H1 (cell line): Measurements from ENCODE around the gene MBNL2. TPM values are rescaled to one million over a fixed set of nuclear protein-coding genes. Genes with fewer than 3 reads are reported as not detected.

Experiments used
- CTCF ChIA-PET: fragments of 300-600 bp; sonication (Branson Sonifier 250); formaldehyde crosslinking; loops from one replicate; lab custom pipeline; 2021; ENCODE audit not compliant: partially characterized antibody; lab: Charles Lee
- POLR2A ChIA-PET: fragments of 300-600 bp; sonication (Branson Sonifier 250); formaldehyde crosslinking; loops from one replicate; lab custom pipeline; 2021; ENCODE audit warnings: inconsistent platforms; ENCODE audit not compliant: partially characterized antibody; lab: Charles Lee
- DNase-seq, 2 experiments: peaks; one replicate each; pipeline versions ENCODE4 v3.0.0 to v3.0.0-alpha.2; 2010 to 2022; ENCODE audit warnings: low spot score in 2 of 2, low read depth in 1 of 2, mixed read lengths in 1 of 2
- FAIRE-seq: peaks from 2 replicates; lab custom pipeline; 2011; peaks lifted over from hg19 to GRCh38; lab: Jason Lieb, UNC
- H2AFZ ChIP-seq: 2 replicates; pipeline ENCODE4 v1.8.1; 2012; ENCODE audit warnings: low read length, inconsistent platforms
- H2AK5ac ChIP-seq: 2 replicates; pipeline ENCODE4 v1.6.1; 2013; ENCODE audit warnings: low read depth, low read length
- H2BK120ac ChIP-seq: replicated peaks from 2 replicates; pipeline ENCODE3; 2013; ENCODE audit warnings: low read depth, low read length, inconsistent platforms
- H2BK12ac ChIP-seq: 2 replicates; pipeline ENCODE4 v1.6.1; 2013; ENCODE audit warnings: low read depth, low read length
- H2BK15ac ChIP-seq: 2 replicates; pipeline ENCODE4 v1.6.1; 2013; ENCODE audit warnings: low read length
- H2BK20ac ChIP-seq: 2 replicates; pipeline ENCODE4 v1.6.1; 2013; ENCODE audit warnings: low read length
- H2BK5ac ChIP-seq: 2 replicates; pipeline ENCODE4 v1.6.1; 2013; ENCODE audit warnings: low read depth, low read length
- H3K14ac ChIP-seq: 2 replicates; pipeline ENCODE4 v1.6.1; 2013; ENCODE audit warnings: inconsistent platforms; ENCODE audit not compliant: insufficient read length
- H3K18ac ChIP-seq: 2 replicates; pipeline ENCODE4 v1.6.1; 2013; ENCODE audit warnings: low read length; ENCODE audit errors: extremely low read depth
- H3K23ac ChIP-seq: 2 replicates; pipeline ENCODE4 v1.6.1; 2013; ENCODE audit warnings: inconsistent platforms; ENCODE audit not compliant: insufficient read length
- H3K23me2 ChIP-seq: 2 replicates; pipeline ENCODE4 v1.6.1; 2013; ENCODE audit warnings: low read depth, low read length
- H3K27ac ChIP-seq: 2 replicates; pipeline ENCODE4 v1.6.1; 2011; ENCODE audit warnings: low read depth, low read length, inconsistent platforms
- H3K27me3 ChIP-seq, 4 experiments: replicated peaks in 1 of 4; 1 replicate in 1 of 4; 2 replicates in 3 of 4; pipeline versions ENCODE4 v1.6.1 to v1.8.1; 2011 to 2013; ENCODE audit warnings: low read length in 3 of 4, mild to moderate bottlenecking in 3 of 4, inconsistent platforms in 2 of 4, mixed read lengths in 2 of 4, moderate library complexity in 1 of 4; ENCODE audit not compliant: control insufficient read depth in 3 of 4, insufficient read depth in 3 of 4; ENCODE audit errors: extremely low read depth in 1 of 4
- H3K36me3 ChIP-seq, 4 experiments: 2 replicates each; pipeline versions ENCODE4 v1.6.1 to v1.8.1; 2011 to 2013; ENCODE audit warnings: mild to moderate bottlenecking in 4 of 4, low read length in 3 of 4, moderate library complexity in 2 of 4, control low read depth in 1 of 4, inconsistent platforms in 1 of 4; ENCODE audit not compliant: insufficient read depth in 4 of 4, control insufficient read depth in 2 of 4
- H3K4ac ChIP-seq: replicated peaks from 2 replicates; pipeline ENCODE3; 2013; ENCODE audit warnings: low read length, low read depth, mixed read lengths, inconsistent platforms; ENCODE audit not compliant: insufficient read length
- H3K4me1 ChIP-seq, 4 experiments: replicated peaks in 1 of 4; 1 replicate in 1 of 4; 2 replicates in 3 of 4; pipeline versions ENCODE4 v1.6.1 to v1.8.1; 2011 to 2013; ENCODE audit warnings: low read length in 3 of 4, inconsistent platforms in 2 of 4, mixed read lengths in 1 of 4; ENCODE audit not compliant: insufficient read depth in 4 of 4, control insufficient read depth in 3 of 4
- H3K4me2 ChIP-seq, 2 experiments: 2 replicates each; pipeline versions ENCODE4 v1.6.1 to v1.8.1; 2011 to 2013; ENCODE audit warnings: low read depth in 2 of 2, low read length in 2 of 2, control low read depth in 1 of 2, inconsistent platforms in 1 of 2, mild to moderate bottlenecking in 1 of 2; ENCODE audit not compliant: insufficient read depth in 1 of 2
- H3K4me3 ChIP-seq, 4 experiments: fragments of 200-600, 300-600 bp in 1 of 4; sonication (generic), shearing (Covaris generic), sonication (Bioruptor Twin) in 1 of 4; 2 replicates each; pipeline versions ENCODE4 v1.5.1 to v1.8.1; 2011 to 2016; ENCODE audit warnings: low read length in 4 of 4, low read depth in 3 of 4, control low read depth in 2 of 4, inconsistent platforms in 2 of 4, mild to moderate bottlenecking in 2 of 4, mixed read lengths in 1 of 4, moderate library complexity in 1 of 4; ENCODE audit not compliant: insufficient read depth in 2 of 4; ENCODE audit errors: extremely low read depth in 1 of 4
- H3K56ac ChIP-seq: replicated peaks from 2 replicates; pipeline ENCODE3; 2013; ENCODE audit warnings: low read depth, mild to moderate bottlenecking, mixed read lengths, low read length, inconsistent platforms; ENCODE audit not compliant: insufficient read length
- H3K79me1 ChIP-seq: 2 replicates; pipeline ENCODE4 v1.6.1; 2013; ENCODE audit warnings: low read depth, low read length, control low read depth
- H3K79me2 ChIP-seq, 2 experiments: 2 replicates each; pipeline versions ENCODE4 v1.6.1 to v1.8.1; 2012 to 2013; ENCODE audit warnings: low read length in 2 of 2, mild to moderate bottlenecking in 2 of 2, inconsistent platforms in 1 of 2; ENCODE audit not compliant: insufficient read depth in 2 of 2, control insufficient read depth in 1 of 2
- H3K9ac ChIP-seq, 4 experiments: replicated peaks in 1 of 4; 1 replicate in 1 of 4; 2 replicates in 3 of 4; pipeline versions ENCODE4 v1.6.1 to v1.8.1; 2011 to 2013; ENCODE audit warnings: low read depth in 3 of 4, low read length in 3 of 4, control low read depth in 2 of 4, mild to moderate bottlenecking in 2 of 4, moderate library complexity in 2 of 4, inconsistent platforms in 1 of 4; ENCODE audit errors: extremely low read depth in 1 of 4
- H3K9me3 ChIP-seq, 2 experiments: 2 replicates each; pipeline versions ENCODE4 v1.6.1 to v1.8.1; 2012 to 2013; ENCODE audit warnings: mild to moderate bottlenecking in 2 of 2, moderate library complexity in 2 of 2, control low read depth in 1 of 2, inconsistent platforms in 1 of 2, low read depth in 1 of 2, low read length in 1 of 2, mixed read lengths in 1 of 2; ENCODE audit not compliant: insufficient read depth in 2 of 2
- H4K20me1 ChIP-seq, 2 experiments: replicated peaks in 1 of 2; 2 replicates each; pipeline versions ENCODE3 to v1.8.1; 2011 to 2013; ENCODE audit warnings: inconsistent platforms in 2 of 2, low read length in 2 of 2, mild to moderate bottlenecking in 1 of 2; ENCODE audit not compliant: insufficient read depth in 2 of 2, control insufficient read depth in 1 of 2
- H4K5ac ChIP-seq: 2 replicates; pipeline ENCODE4 v1.6.1; 2013; ENCODE audit warnings: low read length, low read depth, mixed read lengths, inconsistent platforms; ENCODE audit not compliant: insufficient read length
- H4K8ac ChIP-seq: 2 replicates; pipeline ENCODE4 v1.8.0; 2013; ENCODE audit warnings: mild to moderate bottlenecking, moderate library complexity, low read length, inconsistent platforms; ENCODE audit not compliant: insufficient read depth; ENCODE audit errors: extremely low read depth
- H4K91ac ChIP-seq: replicated peaks from 2 replicates; pipeline ENCODE3; 2013; ENCODE audit warnings: low read length, mixed read lengths, inconsistent platforms; ENCODE audit not compliant: insufficient read length
- CREB1 ChIP-seq: IDR thresholded peaks from 2 replicates; pipeline ENCODE4 v1.6.1; 2012; ENCODE audit warnings: inconsistent platforms
- TBP ChIP-seq: IDR thresholded peaks from 2 replicates; pipeline ENCODE4 v1.6.1; 2011; ENCODE audit warnings: low read depth, low read length, improper control_type of control experiment
- WGBS, 2 experiments: shearing (Covaris generic) in 1 of 2; methylation state at CpG; one replicate each; pipeline versions ENCODE4 v1.1.6 to v1.1.7; 2013 to 2015; ENCODE audit warnings: low lambda C conversion rate in 2 of 2, mixed read lengths in 2 of 2, inconsistent platforms in 1 of 2, low coverage in 1 of 2, missing lambda C conversion rate in 1 of 2; ENCODE audit not compliant: insufficient replicate concordance in 2 of 2, insufficient coverage in 1 of 2, insufficient read length in 1 of 2; ENCODE audit errors: extremely low coverage in 1 of 2, missing lambda C conversion rate in 1 of 2; 5-methylcytosine and 5-hydroxymethylcytosine counted together
- polyA plus RNA-seq, 7 experiments: library from polyadenylated mRNA; depleted of rRNA in 3 of 7; stranded (reverse) in 5 of 7; unstranded in 2 of 7; fragments of >200 nt in 5 of 7; fragments of 200-250 nt in 2 of 7; gene quantifications; 1 replicate in 5 of 7; 2 replicates in 1 of 7; 4 replicates in 1 of 7; pipeline versions ENCODE4 v1.2.1 to v1.2.3, GENCODE V29; 2011 to 2013; ENCODE audit warnings: missing spikeins in 2 of 7, mixed read lengths in 2 of 7
- total RNA-seq: library from RNA; stranded (reverse); fragmentation: NEBNext Ultra II Directional; extraction: Animal tissue kit (Norgen Biotek cat#: 25700); gene quantifications from 2 replicates; pipeline ENCODE4 v1.2.1, GENCODE V29; 2021
- TF ChIP-seq, protein P1 (sequence below), 3 experiments: IDR thresholded peaks; 1 replicate in 2 of 3; 2 replicates in 1 of 3; pipeline versions ENCODE4 v1.5.1 to v1.6.1; 2011; ENCODE audit warnings: low read length in 3 of 3, mild to moderate bottlenecking in 3 of 3, inconsistent platforms in 2 of 3, low read depth in 1 of 3, moderate library complexity in 1 of 3; ENCODE audit not compliant: insufficient read depth in 1 of 3; ENCODE audit errors: control extremely low read depth in 1 of 3

MBNL2 gene
- total and polyA plus RNA-seq, 2 of the 8 experiments (the other 6 are each of a cell fraction or from before 2014, with no cell fraction given): 1.0 to 2.6 TPM

DNA sequence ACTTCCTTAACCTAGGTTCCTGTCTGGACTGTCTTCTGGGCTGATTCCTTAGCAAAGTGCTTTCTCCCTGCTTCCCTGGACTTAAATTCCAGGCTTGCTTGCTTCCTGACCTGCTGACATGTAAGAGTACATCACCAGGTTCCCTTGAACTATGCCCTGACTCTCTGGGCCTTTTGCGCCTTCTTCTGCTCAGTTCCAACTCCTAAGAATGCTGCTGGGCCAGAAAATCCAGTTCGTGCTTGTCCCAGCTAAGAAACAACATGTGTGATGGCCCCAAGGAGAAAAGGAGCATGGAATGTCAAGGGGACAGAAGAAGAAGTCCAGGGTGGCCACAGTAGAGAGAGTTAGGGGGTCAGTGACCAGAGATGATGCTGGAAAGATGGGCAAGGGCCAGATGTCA is 42.6 kb upstream of the MBNL2 start:
- Histone ChIP-seq H2BK15ac (no peak overlapping the region), H4K20me1 (no peaks in the 10 kb centered on the region), H3K79me1 (no peaks in the 10 kb centered on the region), H3K23ac (no peak overlapping the region), H4K5ac (no peak overlapping the region), H2BK120ac (no peak overlapping the region), H3K9ac (no peak overlapping the region), H4K91ac (no peak overlapping the region), H3K56ac (no peak overlapping the region), H3K9me3 (no peaks in the 10 kb centered on the region), H3K36me3 (no peaks in the 10 kb centered on the region), H3K79me2 (no peaks in the 10 kb centered on the region), H2BK20ac (no peak overlapping the region), H2BK5ac (no peak overlapping the region), H3K18ac (no peak overlapping the region), H3K14ac (no peak overlapping the region), H2BK12ac (no peak overlapping the region), H2AFZ (no peak overlapping the region), H3K4ac (no peak overlapping the region), H3K4me3 (no peak overlapping the region), H3K27ac (no peak overlapping the region), H3K4me1 (no peaks in the 10 kb centered on the region), H2AK5ac (no peak overlapping the region), H3K23me2 (no peaks in the 10 kb centered on the region), H3K4me2 (no peak overlapping the region), H4K8ac (no peak overlapping the region), H3K27me3 (no peaks in the 10 kb centered on the region; a peak in 1 of 7 replicates)
- DNase-seq: no peak
- WGBS, 2 experiments: 93% methylated on average over 2 of the region's 2 CpGs; no CpG with 5 or more reads in 1 of the 2 experiments
- CTCF ChIA-PET: no interaction called here
- no peak for TF ChIP-seq TBP
- TF ChIP-seq, protein P1, sequence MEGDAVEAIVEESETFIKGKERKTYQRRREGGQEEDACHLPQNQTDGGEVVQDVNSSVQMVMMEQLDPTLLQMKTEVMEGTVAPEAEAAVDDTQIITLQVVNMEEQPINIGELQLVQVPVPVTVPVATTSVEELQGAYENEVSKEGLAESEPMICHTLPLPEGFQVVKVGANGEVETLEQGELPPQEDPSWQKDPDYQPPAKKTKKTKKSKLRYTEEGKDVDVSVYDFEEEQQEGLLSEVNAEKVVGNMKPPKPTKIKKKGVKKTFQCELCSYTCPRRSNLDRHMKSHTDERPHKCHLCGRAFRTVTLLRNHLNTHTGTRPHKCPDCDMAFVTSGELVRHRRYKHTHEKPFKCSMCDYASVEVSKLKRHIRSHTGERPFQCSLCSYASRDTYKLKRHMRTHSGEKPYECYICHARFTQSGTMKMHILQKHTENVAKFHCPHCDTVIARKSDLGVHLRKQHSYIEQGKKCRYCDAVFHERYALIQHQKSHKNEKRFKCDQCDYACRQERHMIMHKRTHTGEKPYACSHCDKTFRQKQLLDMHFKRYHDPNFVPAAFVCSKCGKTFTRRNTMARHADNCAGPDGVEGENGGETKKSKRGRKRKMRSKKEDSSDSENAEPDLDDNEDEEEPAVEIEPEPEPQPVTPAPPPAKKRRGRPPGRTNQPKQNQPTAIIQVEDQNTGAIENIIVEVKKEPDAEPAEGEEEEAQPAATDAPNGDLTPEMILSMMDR (IDR thresholded peaks at IDR 0.05; ENCODE audit: control extremely low read depth in 1 of 3, insufficient read depth in 1 of 3, low read depth in 1 of 3, low read length in 3 of 3): no peak
- no peak for TF ChIP-seq CREB1
- no peak for FAIRE-seq
- POLR2A ChIA-PET: no interaction called here
